SK-N-SH treated with all-trans-retinoic acid at 6 μM for 48 hours (cell line): Measurements from ENCODE around the gene B3GLCT.

Source experiments
- ATAC-seq: fragments of 200-7000 bp; cut with Tn5 transposase; 3 replicates; pipeline ENCODE4 v1.9.1; 2020; ENCODE audit warnings: mild to moderate bottlenecking, moderate library complexity
- BACH2 ChIP-seq: fragments of 250-450 bp; sonication (Bioruptor Pico); IDR thresholded peaks from 2 replicates; pipeline ENCODE4 v1.9.0; 2021; ENCODE audit warnings: mild to moderate bottlenecking, borderline replicate concordance
- CREB5 ChIP-seq: fragments of 250-450 bp; sonication (Bioruptor Pico); IDR thresholded peaks from 2 replicates; pipeline ENCODE4 v1.5.1; 2020; ENCODE audit warnings: low read depth, mild to moderate bottlenecking, moderate library complexity
- CSDC2 ChIP-seq: fragments of 250-450 bp; sonication (Bioruptor Pico); IDR thresholded peaks from 2 replicates; pipeline ENCODE4 v1.5.0; 2020; ENCODE audit warnings: mild to moderate bottlenecking, moderate library complexity
- ESRRG ChIP-seq: fragments of 250-450 bp; sonication (Bioruptor Pico); IDR thresholded peaks from 2 replicates; pipeline ENCODE4 v1.6.1; 2021; ENCODE audit warnings: mild to moderate bottlenecking
- GLIS3 ChIP-seq: fragments of 250-450 bp; sonication (Bioruptor Pico); IDR thresholded peaks from 2 replicates; pipeline ENCODE4 v1.5.0; 2020; ENCODE audit warnings: mild to moderate bottlenecking, moderate library complexity
- ISL1 ChIP-seq: fragments of 250-450 bp; sonication (Bioruptor Pico); IDR thresholded peaks from 2 replicates; pipeline ENCODE4 v2.1.2; 2022; ENCODE audit warnings: mild to moderate bottlenecking, moderate library complexity
- OSR1 ChIP-seq: fragments of 250-450 bp; sonication (Bioruptor Pico); IDR thresholded peaks from 2 replicates; pipeline ENCODE4 v1.8.0; 2022; ENCODE audit warnings: moderate library complexity, mild to moderate bottlenecking, inconsistent platforms
- PATZ1 ChIP-seq: fragments of 250-450 bp; sonication (Bioruptor Pico); IDR thresholded peaks from 2 replicates; pipeline ENCODE4 v1.8.0; 2020; ENCODE audit warnings: mild to moderate bottlenecking, moderate library complexity, borderline replicate concordance
- POU6F1 ChIP-seq: fragments of 250-450 bp; sonication (Bioruptor Pico); IDR thresholded peaks from 2 replicates; pipeline ENCODE4 v1.8.0; 2021; ENCODE audit warnings: low read depth, mild to moderate bottlenecking, moderate library complexity, borderline replicate concordance
- PPARA ChIP-seq: fragments of 250-450 bp; sonication (Bioruptor Pico); IDR thresholded peaks from 2 replicates; pipeline ENCODE4 v1.5.0; 2020; ENCODE audit warnings: mild to moderate bottlenecking, borderline replicate concordance
- RARB ChIP-seq: fragments of 250-450 bp; sonication (Bioruptor Pico); IDR thresholded peaks from 2 replicates; pipeline ENCODE4 v1.8.0; 2021; ENCODE audit warnings: mild to moderate bottlenecking, moderate library complexity
- SNAI2 ChIP-seq: fragments of 250-450 bp; sonication (Bioruptor Pico); IDR thresholded peaks from 2 replicates; pipeline ENCODE4 v1.5.0; 2020; ENCODE audit warnings: mild to moderate bottlenecking, moderate library complexity
- TSHZ2 ChIP-seq: fragments of 250-450 bp; sonication (Bioruptor Pico); IDR thresholded peaks from 2 replicates; pipeline ENCODE4 v1.5.0; 2020; ENCODE audit warnings: mild to moderate bottlenecking, moderate library complexity
- ZC3H10 ChIP-seq: fragments of 250-450 bp; sonication (Bioruptor Pico); IDR thresholded peaks from 2 replicates; pipeline ENCODE4 v1.5.1; 2021; ENCODE audit warnings: mild to moderate bottlenecking, moderate library complexity
- ZFP3 ChIP-seq: fragments of 250-450 bp; sonication (Bioruptor Pico); IDR thresholded peaks from 2 replicates; pipeline ENCODE4 v1.5.0; 2020; ENCODE audit warnings: mild to moderate bottlenecking, moderate library complexity
- ZFP30 ChIP-seq: fragments of 450-650 bp; formaldehyde crosslinking; IDR thresholded peaks from 2 replicates; pipeline ENCODE4 v1.5.0; 2022; ENCODE audit warnings: mild to moderate bottlenecking, moderate library complexity
- ZNF565 ChIP-seq: fragments of 450-650 bp; formaldehyde crosslinking; conservative IDR thresholded peaks from 2 replicates; pipeline ENCODE4 v1.5.0; 2020; ENCODE audit warnings: low read depth, mild to moderate bottlenecking, moderate library complexity
- ZNF8 ChIP-seq: fragments of 450-650 bp; formaldehyde crosslinking; IDR thresholded peaks from 2 replicates; pipeline ENCODE4 v1.5.0; 2020; ENCODE audit warnings: mild to moderate bottlenecking, moderate library complexity

The B3GLCT gene

GRCh38 chr13:31356991-31357390 lies 157.2 kb downstream of the B3GLCT start (continued):
- TF ChIP-seq PATZ1 (CRISPR knock-in tag): no peak
- no peak for TF ChIP-seq ZFP3 (CRISPR knock-in tag)

GRCh38 chr13:31357581-31357980 lies 157.8 kb downstream of the B3GLCT start:
- ATAC-seq: no peak
- TF ChIP-seq GLIS3 (CRISPR knock-in tag) (no peak), CSDC2 (no peak), OSR1 (CRISPR knock-in tag) (no peak), POU6F1 (CRISPR knock-in tag) (no peak), CREB5 (no peak), ISL1 (no peak), ESRRG (CRISPR knock-in tag) (no peak), ZFP30 (CRISPR knock-in tag) (no peak), SNAI2 (no peak), ZNF8 (CRISPR knock-in tag) (no peak), BACH2 (CRISPR knock-in tag) (no peak), TSHZ2 (no peak)

- ATAC-seq: no peak
- TF ChIP-seq RARB (CRISPR knock-in tag) (no peak), ZNF565 (CRISPR knock-in tag) (no peak), ZNF8 (CRISPR knock-in tag) (no peak), GLIS3 (CRISPR knock-in tag) (no peak), PPARA (CRISPR knock-in tag) (no peak), PATZ1 (CRISPR knock-in tag) (no peak)
Observed at GRCh38 chr13:31361673-31362072, 161.9 kb downstream of the B3GLCT start.

- ATAC-seq: no peak
- TF ChIP-seq ZC3H10 (CRISPR knock-in tag) (no peak), TSHZ2 (no peak), BACH2 (CRISPR knock-in tag) (no peak), GLIS3 (CRISPR knock-in tag) (no peak), ZNF565 (CRISPR knock-in tag) (no peak), POU6F1 (CRISPR knock-in tag) (no peak), CSDC2 (no peak), OSR1 (CRISPR knock-in tag) (no peak), RARB (CRISPR knock-in tag) (no peak), ISL1 (no peak), SNAI2 (no peak), ZFP30 (CRISPR knock-in tag) (no peak)
- TF ChIP-seq, all 23 proteins: peak for 0
Observed at GRCh38 chr13:31365630-31366029, 165.9 kb downstream of the B3GLCT start.
